GM12878 (cell line): ENCODE measurements around the gene ATRN. TPM values are rescaled to one million over a fixed set of nuclear protein-coding genes. Genes with fewer than 3 reads are reported as not detected.

Source experiments
- ATAC-seq: fragments of 200-7000 bp; cut with Tn5 transposase; 3 replicates; pipeline ENCODE4 v1.9.1; 2020; ENCODE audit warnings: mild to moderate bottlenecking, moderate library complexity
- BruUV-seq: library from RNA; stranded (reverse); fragments of 400-500 nt; replicated peaks from 2 replicates; lab custom pipeline; 2021; lab: Mats Ljungman, UMichigan
- CTCF ChIA-PET: fragments of 300-600 bp; sonication (Branson Sonifier 250); formaldehyde crosslinking; extraction: SDS; loops from one replicate; lab custom pipeline; 2021; ENCODE audit warnings: inconsistent platforms; lab: Yijun Ruan, JAX
- POLR2A ChIA-PET: fragments of 350-600 bp; formaldehyde crosslinking; extraction: SDS; loops from one replicate; lab custom pipeline; 2021; ENCODE audit warnings: inconsistent platforms; lab: Charles Lee
- RAD21 ChIA-PET: fragments of 300-600 bp; sonication (Branson Sonifier 250); formaldehyde crosslinking; loops from one replicate; lab custom pipeline; 2023; ENCODE audit warnings: antibody characterized with exemption; ENCODE audit not compliant: unreplicated experiment; lab: Charles Lee
- SMC1A ChIA-PET: fragments of 300-600 bp; sonication (Branson Sonifier 250); formaldehyde crosslinking; loops from one replicate; lab custom pipeline; 2023; ENCODE audit not compliant: unreplicated experiment, uncharacterized antibody; lab: Charles Lee
- DNase-seq: peaks from one replicate; pipeline ENCODE4 v3.0.0-alpha.2; 2011; ENCODE audit warnings: low read depth, low spot score
- FAIRE-seq: peaks from 3 replicates; lab custom pipeline; 2011; peaks lifted over from hg19 to GRCh38; lab: Jason Lieb, UNC
- H2AFZ ChIP-seq: 2 replicates; pipeline ENCODE4 v1.6.0; 2011; ENCODE audit warnings: low read depth, low read length, control low read depth; ENCODE audit not compliant: control insufficient read depth
- H3K27ac ChIP-seq: 2 replicates; pipeline ENCODE4 v1.5.1; 2011; ENCODE audit warnings: control low read depth; ENCODE audit not compliant: control insufficient read depth, insufficient read depth
- H3K27me3 ChIP-seq, 2 experiments: replicated peaks in 1 of 2; 2 replicates each; pipeline versions ENCODE4 v1.6.0 to v1.6.1; 2011; ENCODE audit warnings: low read length in 1 of 2; ENCODE audit not compliant: control insufficient read depth in 2 of 2, insufficient read depth in 2 of 2
- H3K36me3 ChIP-seq, 2 experiments: 2 replicates each; pipeline ENCODE4 v1.5.1; 2011; ENCODE audit warnings: low read length in 1 of 2; ENCODE audit not compliant: control insufficient read depth in 2 of 2, insufficient read depth in 2 of 2
- H3K4me1 ChIP-seq: 2 replicates; pipeline ENCODE4 v1.6.1; 2011; ENCODE audit warnings: mild to moderate bottlenecking, low read length, moderate library complexity, mixed read lengths; ENCODE audit not compliant: control insufficient read depth, insufficient read depth
- H3K4me2 ChIP-seq: 2 replicates; pipeline ENCODE4 v1.6.0; 2011; ENCODE audit warnings: control low read depth; ENCODE audit not compliant: control insufficient read depth, insufficient read depth
- H3K4me3 ChIP-seq: fragments of 200-600 bp; sonication (generic); 2 replicates; pipeline ENCODE4 v1.5.1; 2016
- H3K79me2 ChIP-seq: 2 replicates; pipeline ENCODE4 v1.6.0; 2011; ENCODE audit warnings: low read length; ENCODE audit not compliant: control insufficient read depth, insufficient read depth
- H3K9ac ChIP-seq: 2 replicates; pipeline ENCODE4 v1.8.0; 2011; ENCODE audit warnings: low read length, control low read depth, mixed read lengths; ENCODE audit not compliant: control insufficient read depth, insufficient read depth
- H3K9me3 ChIP-seq: replicated peaks from 3 replicates; pipeline ENCODE4 v1.5.1; 2011; ENCODE audit warnings: mild to moderate bottlenecking, low read length; ENCODE audit not compliant: control insufficient read depth, insufficient read depth
- H4K20me1 ChIP-seq: 2 replicates; pipeline ENCODE4 v1.6.0; 2011; ENCODE audit not compliant: control insufficient read depth, insufficient read depth
- EZH2 ChIP-seq: IDR thresholded peaks from 2 replicates; pipeline ENCODE4 v1.6.1; 2012; ENCODE audit warnings: low read depth, mild to moderate bottlenecking, control low read depth, inconsistent platforms, low read length, borderline replicate concordance; ENCODE audit not compliant: control insufficient read depth
- NFIC ChIP-seq: IDR thresholded peaks from 2 replicates; pipeline ENCODE4 v1.6.1; 2012; ENCODE audit warnings: low read depth, mild to moderate bottlenecking, inconsistent platforms, low read length, moderate library complexity
- RELA ChIP-seq: fragments of 450-650 bp; IDR thresholded peaks from 2 replicates; pipeline ENCODE4 v1.8.0; 2014; ENCODE audit warnings: borderline replicate concordance; ENCODE audit not compliant: partially characterized antibody
- SIX5 ChIP-seq: IDR thresholded peaks from 2 replicates; pipeline ENCODE4 v1.6.1; 2011; ENCODE audit warnings: mild to moderate bottlenecking, low read depth, low read length, moderate library complexity; ENCODE audit not compliant: severe bottlenecking
- TCF7 ChIP-seq: IDR thresholded peaks from 2 replicates; pipeline ENCODE4 v1.6.1; 2014; ENCODE audit warnings: antibody characterized with exemption, borderline replicate concordance
- WGBS: methylation state at CpG from one replicate; pipeline ENCODE4 v1.1.6; 2016; ENCODE audit warnings: low lambda C conversion rate; ENCODE audit not compliant: insufficient replicate concordance, insufficient coverage; ENCODE audit errors: missing lambda C conversion rate; 5-methylcytosine and 5-hydroxymethylcytosine counted together
- in situ Hi-C: fragments of 300-500 bp; cut with MboI; formaldehyde crosslinking; loops from 9 replicates; pipeline ENCODE4 v1.14.3; 2018; ENCODE audit warnings: mixed read lengths
- intact Hi-C: fragments of 100-400 bp; cut with micrococcal nuclease; formaldehyde crosslinking; loops from one replicate; pipeline ENCODE4 v1.14.2; 2022; ENCODE audit not compliant: unreplicated experiment
- polyA plus RNA-seq, 11 experiments: library from polyadenylated mRNA; depleted of rRNA in 4 of 11; unstranded in 6 of 11; stranded (reverse) in 5 of 11; fragments of >200 nt; fragmentation: Nextera tagmentation in 4 of 11; fragmentation: Illumina TruSeq in 1 of 11; extraction: Ambion mirVana in 4 of 11; extraction: Trizol in 1 of 11; gene quantifications; 1 replicate in 1 of 11; 2 replicates in 10 of 11; pipeline versions ENCODE4 v1.2.1 to v1.2.3, GENCODE V29; 2011 to 2016; ENCODE audit warnings: inconsistent platforms in 2 of 11, missing spikeins in 2 of 11, low read depth in 1 of 11
- total RNA-seq, 4 experiments: library from RNA; depleted of rRNA in 3 of 4; stranded (reverse); fragments of >200 nt in 3 of 4; fragmentation: Illumina TruSeq in 1 of 4; extraction: Trizol in 1 of 4; gene quantifications; 2 replicates each; pipeline versions ENCODE4 v1.2.1 to v1.2.3, GENCODE V29; 2013 to 2021
- TF ChIP-seq, protein P1 (sequence below): fragments of 450-650 bp; IDR thresholded peaks from 2 replicates; pipeline ENCODE4 v1.6.1; 2017; ENCODE audit warnings: mild to moderate bottlenecking, low read depth, inconsistent platforms; ENCODE audit not compliant: poor library complexity, severe bottlenecking
- TF ChIP-seq, protein P2 (sequence below): fragments of 450-650 bp; IDR thresholded peaks from 2 replicates; pipeline ENCODE4 v1.6.1; 2017; ENCODE audit warnings: mild to moderate bottlenecking

The ATRN gene
- total and polyA plus RNA-seq, 10 of the 15 experiments (the other 5 are each of a cell fraction or from before 2014, with no cell fraction given): 0.71 to 11.6 (median 6.9) TPM

DNA sequence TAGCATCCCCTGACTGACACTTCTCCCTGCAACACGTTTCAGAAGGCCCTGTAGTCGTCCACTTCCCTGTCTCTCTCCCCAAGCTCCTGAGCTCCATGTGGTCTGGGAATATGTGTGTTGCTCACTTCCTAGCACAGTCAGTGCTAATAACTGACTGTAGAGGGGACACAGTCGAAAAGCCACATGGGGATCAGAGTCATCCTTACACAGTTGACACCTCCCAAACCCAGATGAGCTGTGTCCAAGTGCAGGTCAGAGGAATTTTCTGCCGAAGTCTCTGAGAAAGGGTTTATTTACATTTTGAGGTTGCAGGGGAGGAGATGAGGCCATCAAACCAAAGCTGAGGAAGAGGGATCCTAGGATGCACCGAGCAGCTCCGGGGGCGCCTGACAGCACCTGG lies 214.5 kb downstream of the ATRN start:
- SMC1A ChIA-PET: interaction anchor here (0.5 to 1.2 kb wide), 3 partner anchors 9 to 81 kb away, joined by 3 read pairs; no protein-coding TSS in a partner anchor
- TF ChIP-seq SIX5: no peak
- TF ChIP-seq TCF7: no peak
- TF ChIP-seq, protein P1, sequence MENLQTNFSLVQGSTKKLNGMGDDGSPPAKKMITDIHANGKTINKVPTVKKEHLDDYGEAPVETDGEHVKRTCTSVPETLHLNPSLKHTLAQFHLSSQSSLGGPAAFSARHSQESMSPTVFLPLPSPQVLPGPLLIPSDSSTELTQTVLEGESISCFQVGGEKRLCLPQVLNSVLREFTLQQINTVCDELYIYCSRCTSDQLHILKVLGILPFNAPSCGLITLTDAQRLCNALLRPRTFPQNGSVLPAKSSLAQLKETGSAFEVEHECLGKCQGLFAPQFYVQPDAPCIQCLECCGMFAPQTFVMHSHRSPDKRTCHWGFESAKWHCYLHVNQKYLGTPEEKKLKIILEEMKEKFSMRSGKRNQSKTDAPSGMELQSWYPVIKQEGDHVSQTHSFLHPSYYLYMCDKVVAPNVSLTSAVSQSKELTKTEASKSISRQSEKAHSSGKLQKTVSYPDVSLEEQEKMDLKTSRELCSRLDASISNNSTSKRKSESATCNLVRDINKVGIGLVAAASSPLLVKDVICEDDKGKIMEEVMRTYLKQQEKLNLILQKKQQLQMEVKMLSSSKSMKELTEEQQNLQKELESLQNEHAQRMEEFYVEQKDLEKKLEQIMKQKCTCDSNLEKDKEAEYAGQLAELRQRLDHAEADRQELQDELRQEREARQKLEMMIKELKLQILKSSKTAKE: no peak
- TF ChIP-seq NFIC: no peak
- no peak for TF ChIP-seq RELA
- no peak for TF ChIP-seq EZH2
- TF ChIP-seq, protein P2, sequence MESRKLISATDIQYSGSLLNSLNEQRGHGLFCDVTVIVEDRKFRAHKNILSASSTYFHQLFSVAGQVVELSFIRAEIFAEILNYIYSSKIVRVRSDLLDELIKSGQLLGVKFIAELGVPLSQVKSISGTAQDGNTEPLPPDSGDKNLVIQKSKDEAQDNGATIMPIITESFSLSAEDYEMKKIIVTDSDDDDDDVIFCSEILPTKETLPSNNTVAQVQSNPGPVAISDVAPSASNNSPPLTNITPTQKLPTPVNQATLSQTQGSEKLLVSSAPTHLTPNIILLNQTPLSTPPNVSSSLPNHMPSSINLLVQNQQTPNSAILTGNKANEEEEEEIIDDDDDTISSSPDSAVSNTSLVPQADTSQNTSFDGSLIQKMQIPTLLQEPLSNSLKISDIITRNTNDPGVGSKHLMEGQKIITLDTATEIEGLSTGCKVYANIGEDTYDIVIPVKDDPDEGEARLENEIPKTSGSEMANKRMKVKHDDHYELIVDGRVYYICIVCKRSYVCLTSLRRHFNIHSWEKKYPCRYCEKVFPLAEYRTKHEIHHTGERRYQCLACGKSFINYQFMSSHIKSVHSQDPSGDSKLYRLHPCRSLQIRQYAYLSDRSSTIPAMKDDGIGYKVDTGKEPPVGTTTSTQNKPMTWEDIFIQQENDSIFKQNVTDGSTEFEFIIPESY: no peak
- TF ChIP-seq, all 136 proteins: peak for 0
- Histone ChIP-seq H3K27me3 (peaks cover 2 to 4% of the 10 kb centered on the region in 2 experiments; a peak in 3 of 4 replicates), H3K4me2 (no peak overlapping the region), H4K20me1 (no peaks in the 10 kb centered on the region), H3K4me3 (no peak overlapping the region), H3K36me3 (no peaks in the 10 kb centered on the region), H3K9me3 (no peaks in the 10 kb centered on the region), H3K4me1 (no peaks in the 10 kb centered on the region), H3K9ac (no peak overlapping the region), H2AFZ (no peak overlapping the region), H3K79me2 (no peaks in the 10 kb centered on the region), H3K27ac (no peak overlapping the region)
- CTCF ChIA-PET: interaction anchor here (0.9 to 2.2 kb wide), 2 partner anchors 9 to 26 kb away, joined by 4 to 5 read pairs; no protein-coding TSS in a partner anchor
- POLR2A ChIA-PET: no interaction called here
- no TSS peak for BruUV-seq
- in situ Hi-C loops (no loop called here), intact Hi-C loops (loop anchor here (10.0 kb wide), 1 partner anchor 399 kb away; no protein-coding TSS in a partner anchor)
- FAIRE-seq (no peak), DNase-seq (no peak), ATAC-seq (no peak)
- 24% methylated on average over 6 of the region's 7 CpGs for WGBS
- RAD21 ChIA-PET: no interaction called here
